8988T (cell line): Measurements from ENCODE around the gene SMAD2.
"Not testable (repeated sequence)": the region's sequence is repeated elsewhere in the genome, so short reads cannot be mapped to it uniquely, and the experiment has no call there.

Experiments used
- DNase-seq: peaks from one replicate; pipeline ENCODE4 v3.0.0; 2011

The SMAD2 gene

DNA sequence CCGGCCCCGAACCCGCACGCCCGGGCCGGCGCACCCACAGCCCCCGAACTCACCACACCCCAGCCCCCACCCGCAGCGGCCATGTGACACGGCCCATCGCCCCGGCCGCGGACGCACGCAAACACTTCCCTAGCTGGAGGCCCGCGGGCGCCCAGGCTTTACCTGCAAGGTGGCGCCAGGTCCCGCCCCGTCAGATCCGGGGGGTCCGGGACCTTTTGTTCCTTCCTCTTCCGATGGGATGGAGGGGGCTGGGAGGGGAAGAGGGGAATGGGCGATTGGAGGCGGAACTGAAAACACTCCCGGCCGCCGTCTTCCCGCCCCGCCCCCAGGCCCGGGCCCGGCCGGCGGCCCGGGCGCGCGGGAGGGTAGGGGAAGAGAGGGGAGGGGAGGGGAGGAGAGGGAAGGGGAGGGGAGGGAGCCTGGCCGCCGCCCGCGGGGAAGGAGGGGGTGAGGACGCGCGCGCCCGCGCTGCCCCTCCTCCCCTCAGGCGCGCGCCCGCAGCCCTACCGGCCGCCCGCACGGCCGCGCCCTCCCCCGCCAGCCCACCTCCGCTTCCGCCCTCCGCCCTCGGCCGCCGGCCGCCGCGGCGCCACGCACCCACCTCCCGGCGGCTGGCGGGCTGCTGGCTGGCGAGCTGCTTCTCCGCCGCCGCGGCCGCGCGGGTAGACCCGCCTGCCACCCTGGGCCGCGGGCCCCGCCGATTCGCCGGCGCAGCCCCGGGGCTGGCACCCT is at the start of gene SMAD2:
Gene SMAD2 (minus strand): TSS at position 461 of the 732 bp plus-strand sequence. CDS start 33,903 bp downstream, outside the sequence.
- peak; percentile 71 for DNase-seq

DNA sequence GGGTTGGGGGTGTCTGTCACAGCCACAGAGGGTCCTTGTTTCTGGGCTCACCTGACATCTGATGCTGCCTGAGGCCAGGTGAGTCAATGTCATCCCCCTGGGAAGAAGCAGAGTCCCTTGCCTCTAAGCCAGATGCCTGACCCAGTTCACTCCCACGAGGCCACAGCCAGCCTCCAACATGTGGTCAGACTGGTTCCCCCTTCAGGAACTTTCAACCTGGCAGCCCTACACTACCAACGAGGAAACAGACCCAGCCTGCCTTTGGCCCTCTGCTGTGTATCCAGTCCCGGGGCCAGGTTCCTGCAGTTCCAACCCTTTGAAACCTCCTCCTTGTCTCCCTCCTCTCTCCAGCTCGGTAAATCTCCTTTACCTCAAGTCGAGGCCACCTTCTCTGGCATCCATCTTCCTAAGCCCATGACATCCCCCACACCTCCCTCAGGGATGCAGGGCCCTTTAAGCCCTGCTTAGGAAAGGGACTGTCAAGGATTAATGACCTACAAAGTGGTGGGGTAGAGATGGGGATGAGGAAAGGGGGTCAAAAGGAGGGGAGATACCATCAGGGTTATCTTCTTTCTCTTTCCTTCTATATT is 49.2 kb upstream of the SMAD2 start:
- DNase-seq, result no peak

DNA sequence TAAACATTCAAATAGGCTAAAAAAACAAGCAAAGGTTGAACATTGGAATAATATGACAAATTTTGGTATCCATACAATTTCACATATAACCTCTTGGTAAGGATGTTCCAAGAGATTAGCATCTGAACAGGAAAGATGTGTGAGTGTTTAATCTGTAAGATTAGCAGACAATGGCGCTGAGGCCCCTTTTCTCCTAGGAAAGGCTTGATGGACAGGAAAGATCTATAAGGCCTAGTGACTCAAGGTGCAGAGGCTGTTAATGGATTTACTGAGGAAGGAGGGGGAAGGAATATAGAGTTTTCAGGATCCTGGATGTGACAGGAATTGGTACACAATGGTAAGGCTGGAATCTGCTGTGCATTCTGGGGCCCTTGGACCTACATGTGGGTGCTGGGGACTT is 48.1 kb upstream of the SMAD2 start:
- DNase-seq, result no peak

DNA sequence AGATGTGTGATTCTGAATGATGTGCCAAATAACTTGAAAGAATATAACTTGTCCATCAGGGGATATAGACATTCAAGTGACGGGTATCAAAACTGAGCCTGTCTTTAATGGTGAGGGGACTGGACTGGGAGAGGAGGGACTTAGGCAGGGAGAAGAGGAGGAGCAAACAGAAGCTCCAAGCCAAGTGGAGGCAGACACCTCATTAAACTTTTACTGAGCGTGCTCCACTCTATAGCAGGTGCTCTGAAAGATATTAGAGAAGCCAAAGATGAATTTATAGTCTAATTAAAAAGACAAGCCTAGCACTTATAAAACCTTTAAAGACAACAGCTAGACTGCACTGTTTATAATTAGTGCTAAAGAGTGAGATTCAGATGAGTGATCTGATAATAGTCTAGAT is 47.7 kb upstream of the SMAD2 start:
- no peak for DNase-seq

DNA sequence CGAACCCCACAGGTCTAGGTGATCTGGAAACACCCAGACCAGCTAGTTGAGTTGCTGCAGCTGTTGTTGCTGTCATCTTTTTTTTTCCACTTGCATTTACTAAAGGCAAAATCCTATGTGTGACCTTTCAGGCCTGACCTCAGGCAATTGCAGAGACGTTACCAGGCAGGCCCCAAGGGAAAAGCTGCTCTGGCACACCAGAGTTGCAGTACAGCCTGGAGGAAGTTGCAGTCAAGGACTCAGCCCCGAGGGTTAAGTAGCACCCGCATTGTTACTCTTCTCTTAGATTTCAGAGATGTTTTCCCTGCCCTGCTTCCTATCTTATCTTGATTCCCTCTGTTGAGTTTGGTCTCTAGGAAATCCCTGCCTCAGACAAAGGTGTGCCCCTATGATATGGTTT is 45.2 kb upstream of the SMAD2 start:
- no peak for DNase-seq

DNA sequence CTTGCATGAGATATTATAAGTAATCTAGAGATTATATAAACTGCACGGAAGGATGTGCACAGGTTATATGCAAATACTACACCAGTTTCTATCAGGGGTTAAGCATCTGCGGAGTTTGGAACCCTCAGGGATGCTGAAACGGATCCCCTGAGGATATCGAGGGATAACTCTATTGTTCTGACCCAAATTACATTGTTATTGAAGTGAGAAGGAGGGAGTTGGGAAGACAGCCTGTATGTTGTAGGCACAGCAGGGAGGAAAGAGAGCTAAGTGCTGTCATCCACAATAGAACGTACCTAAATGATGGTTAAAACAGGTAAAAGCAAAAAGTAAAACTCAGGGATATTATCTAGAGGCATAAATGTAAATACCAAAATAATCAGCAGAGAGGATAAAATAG is 44.6 kb upstream of the SMAD2 start:
- no peak for DNase-seq

DNA sequence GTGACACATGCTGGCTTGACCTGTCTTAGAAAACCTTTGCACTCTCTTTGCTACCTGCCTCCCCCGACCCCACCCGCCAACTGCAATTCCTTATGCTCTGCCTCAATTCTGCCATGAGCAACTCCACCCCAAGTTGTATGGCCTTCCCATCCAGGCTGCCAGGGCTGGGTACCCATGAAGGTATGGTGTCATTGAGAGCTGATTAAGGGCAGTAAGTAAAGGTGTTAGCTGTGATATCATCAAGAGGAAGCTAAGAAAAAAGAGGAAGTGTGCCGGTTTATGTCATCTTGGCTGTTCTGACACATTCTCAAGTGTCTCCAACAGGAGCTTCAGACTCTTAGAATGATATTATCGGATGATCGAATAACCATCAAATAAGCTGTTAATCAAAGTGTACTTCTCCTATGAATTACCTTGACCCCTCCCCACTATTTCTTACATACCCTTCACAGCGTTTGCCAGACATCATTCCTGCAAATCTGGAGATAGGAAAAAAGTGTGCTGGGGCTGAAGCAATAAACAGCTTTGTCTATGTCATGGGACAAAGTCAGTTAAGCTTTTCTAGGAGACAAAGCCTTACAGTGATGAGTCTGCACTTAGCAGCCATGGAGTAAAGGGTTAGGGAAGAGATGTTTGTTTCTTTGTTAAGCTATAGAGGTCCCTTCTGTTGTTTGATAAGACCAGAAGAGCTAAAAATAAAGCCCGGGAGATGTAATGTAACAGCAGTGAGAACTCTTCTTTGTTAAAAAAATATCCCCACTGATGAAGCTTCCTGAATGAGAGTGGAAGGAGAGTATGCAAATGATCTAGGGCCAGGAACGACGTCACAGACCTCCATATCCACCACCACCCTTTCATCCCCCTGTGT is 40.4 kb upstream of the SMAD2 start:
- DNase-seq, result no peak

DNA sequence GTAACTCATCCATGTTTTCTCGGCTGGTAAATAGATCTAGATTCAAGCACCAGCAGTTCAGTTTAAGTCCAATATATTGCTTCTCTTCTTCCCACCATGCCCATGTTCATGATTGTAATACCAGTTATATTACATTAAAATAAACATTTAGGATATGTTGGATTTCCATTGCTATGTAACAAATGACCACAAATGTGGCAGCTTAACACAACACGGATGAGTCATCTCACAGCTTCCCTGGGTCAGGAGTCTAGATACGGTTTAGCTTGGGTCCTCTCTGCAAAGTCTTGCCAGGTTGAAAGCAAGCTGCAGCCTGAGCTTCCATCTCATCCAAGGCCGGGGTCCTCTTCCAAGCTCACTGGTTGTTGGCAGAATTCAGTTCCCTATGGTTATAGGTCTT is 39.4 kb upstream of the SMAD2 start:
- DNase-seq, result no peak

DNA sequence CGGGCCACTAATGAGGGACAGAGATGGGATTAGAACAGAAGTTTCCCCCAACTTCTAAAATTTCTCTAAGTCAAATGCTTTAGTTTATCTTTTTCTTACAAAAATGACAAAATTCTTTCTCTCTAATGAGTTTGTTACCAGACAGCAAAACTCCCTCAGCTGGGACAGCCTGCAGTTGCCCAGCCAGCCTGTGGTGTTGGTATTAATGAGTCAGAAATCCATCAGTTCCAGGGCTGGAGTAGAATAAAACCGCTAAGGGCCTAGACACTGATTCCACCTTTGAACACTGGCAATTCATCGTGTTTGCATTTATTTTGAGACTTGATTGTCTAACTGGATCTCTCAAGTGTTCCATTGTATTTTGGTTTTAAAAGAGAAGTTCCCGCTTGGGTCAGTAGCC is 38.3 kb upstream of the SMAD2 start:
- no peak for DNase-seq

DNA sequence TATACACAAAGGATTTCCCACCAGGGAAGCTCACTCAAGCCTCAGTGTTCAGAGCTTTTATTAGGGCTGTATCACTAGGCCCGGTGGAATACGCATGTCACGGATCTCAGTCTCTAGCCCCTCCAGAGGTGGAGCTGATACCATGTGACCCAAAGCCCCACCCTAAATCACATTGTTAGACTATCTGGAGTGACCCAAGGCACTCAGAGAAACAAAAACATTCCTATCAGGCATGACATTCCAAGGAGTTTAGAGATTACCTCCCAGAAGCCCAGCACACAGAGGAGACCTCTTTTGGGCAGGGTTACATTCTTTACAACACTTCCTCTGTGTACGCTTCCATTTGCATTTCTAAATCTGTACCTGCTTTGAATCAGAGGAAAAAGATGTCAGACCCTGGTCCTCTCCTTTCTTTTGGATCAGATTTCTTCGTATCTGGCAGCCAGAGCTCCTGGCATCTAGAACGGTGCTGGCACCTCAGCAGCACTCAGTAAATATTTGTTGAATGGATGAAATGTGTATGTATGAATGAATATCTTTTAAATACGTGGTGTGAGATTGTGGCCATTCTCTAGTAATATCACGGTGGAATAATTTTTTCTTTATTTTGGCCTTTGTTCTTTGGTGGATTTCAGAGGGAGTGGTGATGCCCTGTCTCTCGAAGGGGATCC is 37.7 kb upstream of the SMAD2 start:
- no peak for DNase-seq

DNA sequence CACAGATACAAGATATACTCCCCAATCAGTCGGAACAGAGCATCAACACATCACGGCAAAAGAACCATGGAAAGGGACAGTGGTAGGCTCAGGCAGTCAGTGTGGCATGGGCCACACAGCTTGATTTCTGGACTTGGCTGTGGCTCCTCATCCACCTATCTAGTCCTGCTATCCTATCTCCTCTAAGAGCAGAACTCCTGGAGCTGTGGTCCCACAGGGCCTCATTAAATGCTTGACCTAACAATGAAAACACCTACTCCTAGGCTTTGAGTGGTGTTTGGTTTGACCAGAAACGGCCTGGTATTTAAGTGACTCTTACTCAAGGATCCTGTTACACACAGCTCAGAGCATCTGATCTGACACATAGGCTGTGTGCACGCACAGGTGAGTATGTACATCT is 33.6 kb upstream of the SMAD2 start:
- DNase-seq, result no peak

DNA sequence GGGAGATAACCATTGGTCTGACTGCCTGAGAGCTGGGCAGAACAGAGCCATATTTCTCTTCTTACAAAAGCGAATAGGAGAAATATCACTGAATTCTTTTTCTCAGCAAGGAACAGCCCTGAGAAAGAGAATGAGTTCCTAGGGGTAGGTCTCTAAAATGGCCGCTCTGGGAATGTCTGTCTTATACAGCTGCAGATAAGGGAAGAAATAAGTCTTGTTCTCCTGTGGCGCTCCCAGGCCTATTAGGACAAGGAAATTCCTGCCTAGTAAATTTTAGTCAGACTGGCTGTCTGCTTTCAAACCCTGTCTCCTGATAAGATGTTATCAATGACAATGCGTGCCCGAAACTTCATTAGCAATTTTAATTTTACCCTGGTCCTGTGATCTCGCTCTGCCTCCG is 30.5 kb upstream of the SMAD2 start:
- not testable (repeated sequence) for DNase-seq

DNA sequence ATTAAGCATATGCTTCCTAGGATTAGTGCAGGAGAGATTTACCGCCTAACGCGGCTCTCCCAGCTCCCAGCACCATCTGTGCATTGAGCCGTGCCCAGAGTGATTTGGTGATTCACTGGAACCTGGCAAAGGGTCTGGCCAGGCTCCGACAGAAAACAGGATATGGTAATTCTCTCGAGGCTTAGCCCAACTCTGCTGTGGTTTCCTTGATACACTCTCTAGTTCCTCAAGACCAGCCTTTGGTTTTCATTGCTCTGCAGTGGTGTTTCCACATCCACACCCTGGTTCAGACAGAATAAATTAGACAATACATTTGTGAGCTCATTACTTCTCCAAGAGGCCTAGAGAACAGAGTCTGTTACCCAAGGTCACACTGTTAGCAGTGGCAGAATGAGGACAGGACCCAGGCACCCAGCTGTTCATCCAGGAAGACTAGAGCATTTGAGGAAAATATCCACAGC is 23.0 kb upstream of the SMAD2 start:
- no peak for DNase-seq

DNA sequence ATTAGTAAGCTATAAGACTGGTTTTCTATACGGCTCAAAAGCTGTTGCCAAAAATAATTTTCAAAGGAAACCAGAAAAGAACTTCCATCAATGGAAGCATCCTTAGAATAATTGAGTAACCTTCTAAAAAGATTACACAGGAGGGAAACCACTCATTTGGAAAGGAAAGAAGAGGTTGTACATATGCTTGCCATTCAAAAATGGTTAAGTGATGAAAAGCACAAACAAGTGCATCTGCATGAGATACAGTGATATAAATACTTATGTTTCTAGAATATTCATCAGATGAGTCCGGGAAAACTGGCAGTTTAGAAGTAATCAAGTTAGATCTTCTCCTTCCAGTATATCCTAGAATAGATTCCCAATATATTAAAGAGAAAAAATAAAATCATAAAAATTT is 20.1 kb upstream of the SMAD2 start:
- no peak for DNase-seq

DNA sequence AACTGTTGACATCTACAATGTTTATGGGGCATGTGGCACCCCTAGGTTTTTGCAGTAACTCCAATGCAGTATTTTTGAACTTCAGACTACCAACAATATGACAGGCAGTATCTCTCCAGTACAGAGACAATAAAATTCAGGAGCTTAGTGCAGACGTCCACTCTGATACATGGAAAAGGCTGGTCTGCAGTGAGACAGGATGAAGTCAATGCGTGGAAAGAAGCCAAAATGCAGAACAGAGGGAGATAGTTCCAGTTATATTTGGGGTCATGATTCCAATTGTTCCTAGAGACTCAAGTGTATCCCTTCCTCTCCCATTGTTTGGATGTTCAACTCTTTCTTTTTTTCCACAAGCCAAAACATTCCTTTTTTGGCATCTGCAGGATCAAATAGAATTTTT is 18.7 kb upstream of the SMAD2 start:
- no peak for DNase-seq

DNA sequence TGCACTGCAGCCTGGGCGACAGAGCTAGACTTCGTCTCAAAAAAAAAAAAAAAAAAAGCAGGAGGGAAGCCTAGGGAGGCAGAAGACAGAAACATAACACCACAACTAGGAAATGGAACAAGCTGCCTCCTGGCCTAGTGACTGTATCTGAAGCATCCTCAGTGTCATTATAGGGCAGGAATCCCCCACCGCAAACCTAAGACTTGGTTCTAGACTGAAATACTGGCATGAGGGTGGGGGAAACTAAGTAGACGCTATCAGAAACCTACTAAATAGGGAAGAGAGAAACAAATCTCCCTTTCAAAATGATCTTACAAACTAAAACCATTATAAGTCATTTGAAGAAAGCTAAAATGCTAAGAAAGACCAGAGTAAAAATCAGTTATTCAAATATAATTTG is 16.4 kb upstream of the SMAD2 start:
- DNase-seq, result no peak

DNA sequence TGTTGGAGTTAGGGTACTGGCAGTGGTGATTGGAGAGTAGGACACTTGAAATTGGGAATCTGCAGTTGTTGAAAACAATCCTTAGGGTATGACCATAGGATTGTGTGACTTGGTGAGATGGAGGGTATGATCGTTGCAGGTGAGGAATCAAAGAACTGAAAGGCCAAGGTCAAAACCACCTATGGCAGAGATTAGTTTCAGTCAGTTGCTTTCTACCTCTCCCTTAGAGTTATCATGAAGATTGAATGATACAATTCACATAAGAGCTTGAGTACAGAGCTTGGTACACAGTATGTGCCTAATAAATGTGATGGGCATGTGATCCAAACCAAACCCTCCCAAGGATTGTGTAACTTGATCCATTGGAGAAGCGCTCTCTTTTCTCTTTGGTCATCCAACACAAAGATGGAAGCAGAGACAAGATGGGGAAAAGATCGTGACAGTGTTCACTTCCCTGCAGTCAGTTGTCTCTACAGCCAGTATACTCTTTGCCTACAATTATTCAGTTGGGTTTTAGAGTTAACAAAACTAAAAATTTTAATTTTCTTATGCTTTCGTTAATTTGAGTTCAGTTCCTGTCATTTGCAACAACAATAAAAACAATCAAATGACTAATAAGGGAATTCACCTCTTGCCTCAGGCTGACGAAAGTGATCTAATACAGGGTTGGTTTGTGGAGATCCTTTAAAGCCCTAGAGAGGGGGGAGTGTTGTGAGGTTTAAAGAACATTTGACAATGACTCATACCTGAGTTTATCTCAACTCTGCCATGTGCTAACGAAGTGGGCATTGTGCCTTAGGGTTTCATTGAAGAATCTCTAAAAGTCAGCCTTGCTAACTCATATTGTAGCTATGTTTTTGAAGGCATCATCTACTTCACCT is 14.8 kb upstream of the SMAD2 start:
- no peak for DNase-seq

DNA sequence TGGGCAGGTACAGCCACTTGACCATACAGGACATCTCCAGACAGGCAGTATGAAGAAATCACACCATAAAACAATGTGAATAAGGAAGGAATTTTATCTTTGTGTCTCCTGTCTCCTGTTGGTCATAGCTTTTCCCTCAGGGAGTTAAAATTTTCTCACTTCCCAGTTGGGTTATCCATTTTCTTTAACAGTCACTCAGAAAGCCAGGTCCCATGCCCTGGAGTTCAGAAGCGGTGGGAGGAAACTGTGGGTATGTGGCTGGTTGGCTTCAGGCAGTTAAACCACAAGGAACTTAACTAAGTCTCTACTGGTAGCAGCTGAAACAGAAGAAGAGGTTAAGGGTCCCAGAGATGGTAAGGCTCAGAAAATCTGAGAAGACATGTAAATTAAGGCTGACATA is 6.5 kb upstream of the SMAD2 start:
- DNase-seq, result no peak

DNA sequence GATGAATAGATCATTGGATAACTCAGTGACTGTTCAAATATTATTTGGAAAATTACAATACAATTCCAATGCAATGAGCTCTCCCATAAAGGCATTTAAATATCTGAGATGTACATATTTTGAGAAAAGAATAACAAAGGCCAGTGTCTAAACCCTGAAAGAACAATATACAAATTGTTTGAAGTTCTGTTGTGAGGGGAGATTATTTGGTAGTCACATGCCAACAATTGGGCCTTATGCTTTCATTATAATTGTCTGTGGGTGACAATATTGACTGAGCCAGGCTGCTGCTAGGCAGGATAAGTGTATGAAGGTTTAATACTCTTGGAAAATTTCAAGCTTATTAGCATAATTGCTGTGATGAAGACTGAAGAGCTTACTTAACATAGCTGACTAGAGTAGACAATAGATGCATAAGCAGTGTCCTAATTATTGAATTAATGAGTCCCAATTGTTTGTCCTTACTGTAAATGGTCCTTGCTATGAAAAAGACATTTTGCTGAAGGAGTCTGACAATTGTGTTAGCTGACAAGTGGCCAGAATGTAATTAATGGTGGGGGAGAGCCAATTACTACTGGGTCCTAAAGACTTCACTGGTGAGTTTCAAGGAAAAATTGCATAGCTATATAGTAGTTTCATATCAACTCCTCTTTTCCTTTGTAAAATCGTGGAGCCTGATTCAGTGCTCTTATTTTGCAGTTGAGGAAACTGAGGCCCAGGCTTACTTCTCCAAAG is 5.0 kb upstream of the SMAD2 start:
- no peak for DNase-seq

DNA sequence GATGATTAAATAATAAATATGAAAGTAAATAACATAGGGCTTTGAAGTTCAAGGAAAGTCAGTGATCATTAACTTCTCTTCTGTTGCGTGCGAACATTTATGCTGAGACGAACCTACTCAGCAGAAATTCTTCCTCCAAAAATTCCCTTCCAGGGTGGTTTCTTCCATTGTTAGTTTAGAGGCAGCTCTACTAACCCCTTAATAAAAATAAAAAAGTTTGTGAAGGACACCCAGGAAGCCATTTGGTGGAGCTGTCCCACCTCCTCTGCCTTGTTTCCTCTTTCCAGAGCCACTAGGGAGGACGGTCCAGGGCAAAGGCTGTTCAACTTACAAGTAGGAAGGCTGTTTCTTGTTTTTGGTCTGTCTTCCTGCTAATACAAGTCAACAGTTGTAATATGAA is 2.1 kb upstream of the SMAD2 start:
- no peak for DNase-seq

DNA sequence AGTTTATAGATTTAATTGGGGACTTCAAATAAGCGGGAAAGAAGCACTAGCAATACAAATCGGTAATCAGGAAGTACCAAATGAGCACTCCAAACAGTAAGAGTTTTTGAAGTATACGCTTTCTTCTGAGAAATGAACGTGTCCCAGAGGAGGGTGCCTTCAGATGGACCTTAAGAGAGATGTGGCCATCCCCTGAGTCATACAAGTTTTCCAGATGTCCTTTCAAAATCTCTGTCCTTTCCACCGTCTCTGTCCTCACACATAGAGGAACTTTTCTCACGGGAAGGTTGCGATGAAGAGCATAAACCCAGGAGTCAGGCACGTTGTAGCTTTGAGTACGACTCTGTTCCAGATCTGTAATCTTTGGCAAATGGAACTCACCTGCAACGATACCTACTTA is 1.7 kb upstream of the SMAD2 start:
- DNase-seq, result no peak

DNA sequence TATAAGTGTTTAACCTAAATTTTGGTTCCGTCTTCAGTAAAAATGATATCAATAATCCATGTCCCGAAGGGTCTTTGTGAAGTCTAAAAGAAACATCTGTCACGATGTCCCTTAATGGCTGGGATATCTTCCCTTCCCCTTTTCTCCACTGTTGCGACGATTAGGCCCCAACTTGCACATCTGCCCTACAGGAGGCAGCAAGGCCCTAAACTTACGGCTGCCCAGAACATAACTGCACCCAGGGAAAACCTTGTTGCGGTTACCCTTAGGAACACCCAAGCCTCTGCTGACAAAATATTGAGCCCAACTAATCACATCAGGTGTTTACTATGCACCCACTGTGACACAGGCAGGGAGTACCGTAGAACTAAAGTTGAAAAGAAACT is 1.3 kb upstream of the SMAD2 start:
- DNase-seq, result no peak
